Measurements from ENCODE around the gene ARL14.

The ARL14 gene

DNA sequence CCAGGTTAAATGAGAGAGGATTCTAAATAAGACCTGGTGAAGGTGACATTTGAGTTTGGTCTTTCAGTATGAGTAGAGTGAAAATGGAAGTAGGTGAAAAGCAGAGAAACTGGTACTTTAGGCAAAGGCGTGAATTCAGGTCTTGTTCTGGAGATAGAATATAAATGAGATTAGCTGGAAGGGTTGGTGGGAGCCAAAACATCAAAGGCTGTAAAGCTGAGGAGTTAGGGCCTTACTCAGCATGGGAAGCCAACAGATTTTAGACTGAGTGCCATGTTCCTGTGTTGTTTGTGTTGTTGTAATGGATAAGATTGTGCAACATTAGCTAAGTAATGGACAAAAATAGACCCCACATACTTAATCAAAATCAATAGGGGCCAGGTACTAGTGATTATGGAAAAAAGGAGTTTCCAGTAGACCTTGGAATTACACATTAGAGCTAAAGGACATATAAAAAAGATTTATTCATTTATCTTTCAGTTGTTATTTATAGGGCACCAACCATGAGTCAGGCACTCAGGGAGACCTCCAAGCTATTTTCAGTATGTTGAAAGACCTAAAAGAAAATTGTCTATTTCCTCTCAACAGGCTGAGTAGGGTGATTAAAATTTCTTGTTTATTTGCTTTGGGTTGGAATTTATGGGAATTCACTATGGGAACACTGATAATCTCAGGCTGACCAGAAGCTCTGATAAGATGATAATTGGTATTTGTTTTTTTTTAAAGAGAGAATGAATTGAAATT lies 20.8 kb downstream of the ARL14 start:
- no peaks in the 10 kb centered on the region for H4K20me1 ChIP-seq (ENCODE audit: insufficient read depth, low read length)
- no peaks in the 10 kb centered on the region for H3K9me3 ChIP-seq (ENCODE audit: insufficient read depth, low read length, severe bottlenecking)
- no peaks in the 10 kb centered on the region for H3K79me2 ChIP-seq (ENCODE audit: insufficient read depth, low read length)
- no peak overlapping the region for H3K4me3 ChIP-seq (ENCODE audit: low read depth in 1 of 2, low read length in 2 of 2)
- DNase-seq (no peak), ATAC-seq (ENCODE audit: insufficient read depth, low read depth) (no peak)
- H3K27ac ChIP-seq (ENCODE audit: low read length): no peak overlapping the region
- TF ChIP-seq EZH2 (IDR thresholded peaks at IDR 0.05; ENCODE audit: borderline replicate concordance, low read depth, low read length, severe bottlenecking): no peak
- TF ChIP-seq, protein P1, sequence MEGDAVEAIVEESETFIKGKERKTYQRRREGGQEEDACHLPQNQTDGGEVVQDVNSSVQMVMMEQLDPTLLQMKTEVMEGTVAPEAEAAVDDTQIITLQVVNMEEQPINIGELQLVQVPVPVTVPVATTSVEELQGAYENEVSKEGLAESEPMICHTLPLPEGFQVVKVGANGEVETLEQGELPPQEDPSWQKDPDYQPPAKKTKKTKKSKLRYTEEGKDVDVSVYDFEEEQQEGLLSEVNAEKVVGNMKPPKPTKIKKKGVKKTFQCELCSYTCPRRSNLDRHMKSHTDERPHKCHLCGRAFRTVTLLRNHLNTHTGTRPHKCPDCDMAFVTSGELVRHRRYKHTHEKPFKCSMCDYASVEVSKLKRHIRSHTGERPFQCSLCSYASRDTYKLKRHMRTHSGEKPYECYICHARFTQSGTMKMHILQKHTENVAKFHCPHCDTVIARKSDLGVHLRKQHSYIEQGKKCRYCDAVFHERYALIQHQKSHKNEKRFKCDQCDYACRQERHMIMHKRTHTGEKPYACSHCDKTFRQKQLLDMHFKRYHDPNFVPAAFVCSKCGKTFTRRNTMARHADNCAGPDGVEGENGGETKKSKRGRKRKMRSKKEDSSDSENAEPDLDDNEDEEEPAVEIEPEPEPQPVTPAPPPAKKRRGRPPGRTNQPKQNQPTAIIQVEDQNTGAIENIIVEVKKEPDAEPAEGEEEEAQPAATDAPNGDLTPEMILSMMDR (IDR thresholded peaks at IDR 0.05; ENCODE audit: borderline replicate concordance, extremely low read depth, low read length, poor library complexity, severe bottlenecking): no peak
- H3K9ac ChIP-seq (ENCODE audit: low read depth, low read length): no peak overlapping the region
- no peaks in the 10 kb centered on the region for H3K4me1 ChIP-seq (ENCODE audit: insufficient read depth, low read length)
- H3K4me2 ChIP-seq (ENCODE audit: insufficient read depth, low read length): no peak overlapping the region
- no peaks in the 10 kb centered on the region for H3K36me3 ChIP-seq (ENCODE audit: insufficient read depth, low read length)
- H2AFZ ChIP-seq (ENCODE audit: low read depth, low read length): no peak overlapping the region
- no peaks in the 10 kb centered on the region for H3K27me3 ChIP-seq (ENCODE audit: insufficient read depth, low read length, poor library complexity)

DNA sequence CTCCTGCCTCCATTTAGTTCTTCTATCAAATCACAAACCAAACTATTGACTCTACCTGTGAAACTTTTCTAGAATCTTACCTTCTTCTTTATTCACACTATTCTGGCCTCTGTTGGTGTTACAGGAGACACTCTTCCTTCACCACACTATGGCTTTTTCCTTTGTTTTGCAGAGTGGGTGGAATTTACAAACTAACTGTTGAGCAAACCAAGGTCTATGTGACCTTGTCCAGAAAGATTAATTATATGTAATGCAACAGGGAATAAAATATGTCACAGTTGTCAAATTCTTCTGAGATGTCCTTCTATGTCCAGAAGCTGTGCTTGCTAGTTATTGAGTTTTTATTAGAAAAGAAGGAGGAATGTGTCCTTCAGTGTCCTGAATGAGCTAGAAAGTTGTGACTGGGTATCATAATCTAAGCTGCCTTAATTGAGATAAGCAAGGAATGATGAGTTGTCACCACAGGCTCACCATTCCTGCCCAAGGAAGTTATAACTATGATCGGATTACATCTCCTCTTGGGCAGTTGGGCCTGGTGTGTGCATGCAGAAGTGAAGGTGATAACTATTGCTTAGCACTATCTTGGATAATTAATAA lies 21.7 kb downstream of the ARL14 start:
- Histone ChIP-seq H3K4me1 (ENCODE audit: insufficient read depth, low read length) (no peaks in the 10 kb centered on the region), H3K9ac (ENCODE audit: low read depth, low read length) (no peak overlapping the region), H3K9me3 (ENCODE audit: insufficient read depth, low read length, severe bottlenecking) (no peaks in the 10 kb centered on the region), H3K27ac (ENCODE audit: low read length) (no peak overlapping the region), H2AFZ (ENCODE audit: low read depth, low read length) (no peak overlapping the region), H3K27me3 (ENCODE audit: insufficient read depth, low read length, poor library complexity) (no peaks in the 10 kb centered on the region), H4K20me1 (ENCODE audit: insufficient read depth, low read length) (no peaks in the 10 kb centered on the region), H3K4me3 (ENCODE audit: low read depth in 1 of 2, low read length in 2 of 2) (no peak overlapping the region), H3K79me2 (ENCODE audit: insufficient read depth, low read length) (no peaks in the 10 kb centered on the region), H3K4me2 (ENCODE audit: insufficient read depth, low read length) (no peak overlapping the region), H3K36me3 (ENCODE audit: insufficient read depth, low read length) (no peaks in the 10 kb centered on the region)
- no peak for DNase-seq
- no peak for ATAC-seq (ENCODE audit: insufficient read depth, low read depth)
- TF ChIP-seq, protein P1 (IDR thresholded peaks at IDR 0.05; ENCODE audit: borderline replicate concordance, extremely low read depth, low read length, poor library complexity, severe bottlenecking): no peak
- TF ChIP-seq EZH2 (IDR thresholded peaks at IDR 0.05; ENCODE audit: borderline replicate concordance, low read depth, low read length, severe bottlenecking): no peak

DNA sequence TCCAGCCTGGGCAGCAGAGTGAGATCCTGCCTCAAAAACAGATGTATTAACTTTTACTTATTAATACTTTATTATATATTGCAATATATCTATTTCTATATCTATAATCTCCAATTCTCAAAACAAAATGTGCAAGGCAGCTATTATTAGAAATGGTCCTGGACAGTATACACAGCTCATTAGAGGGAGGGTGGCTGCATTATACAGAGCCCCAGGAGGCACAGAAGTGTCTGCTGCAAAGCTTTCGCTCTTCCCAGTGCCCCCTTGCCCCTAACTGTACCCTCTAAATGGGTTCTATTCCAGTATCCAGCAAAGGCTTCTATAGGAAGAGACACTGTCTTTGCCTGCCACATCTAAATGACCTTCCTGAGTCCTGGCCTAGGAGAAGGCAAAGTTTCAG lies 24.5 kb downstream of the ARL14 start:
- Histone ChIP-seq H3K79me2 (ENCODE audit: insufficient read depth, low read length) (no peaks in the 10 kb centered on the region), H3K27ac (ENCODE audit: low read length) (no peak overlapping the region), H2AFZ (ENCODE audit: low read depth, low read length) (no peak overlapping the region), H3K27me3 (ENCODE audit: insufficient read depth, low read length, poor library complexity) (no peaks in the 10 kb centered on the region), H3K4me3 (ENCODE audit: low read depth in 1 of 2, low read length in 2 of 2) (no peak overlapping the region), H3K4me1 (ENCODE audit: insufficient read depth, low read length) (no peaks in the 10 kb centered on the region), H3K9me3 (ENCODE audit: insufficient read depth, low read length, severe bottlenecking) (no peaks in the 10 kb centered on the region), H3K4me2 (ENCODE audit: insufficient read depth, low read length) (no peak overlapping the region), H3K36me3 (ENCODE audit: insufficient read depth, low read length) (no peaks in the 10 kb centered on the region), H3K9ac (ENCODE audit: low read depth, low read length) (no peak overlapping the region), H4K20me1 (ENCODE audit: insufficient read depth, low read length) (no peaks in the 10 kb centered on the region)
- ATAC-seq (ENCODE audit: insufficient read depth, low read depth) (no peak), DNase-seq (no peak)
- TF ChIP-seq, protein P1 (IDR thresholded peaks at IDR 0.05; ENCODE audit: borderline replicate concordance, extremely low read depth, low read length, poor library complexity, severe bottlenecking): no peak
- TF ChIP-seq EZH2 (IDR thresholded peaks at IDR 0.05; ENCODE audit: borderline replicate concordance, low read depth, low read length, severe bottlenecking): no peak
